ENCODE measurements around the gene FBXO10. TPM values are rescaled to one million over a fixed set of nuclear protein-coding genes. Genes with fewer than 3 reads are reported as not detected.
"Not testable (repeated sequence)": the region's sequence is repeated elsewhere in the genome, so short reads cannot be mapped to it uniquely, and the experiment has no call there.

Gene FBXO10
- total and polyA plus RNA-seq, 2 donors from 2014 or later: 6.2 to 6.7 TPM

- intact Hi-C loops (cut with DNase I): no loop called here
- TF ChIP-seq, protein P1, sequence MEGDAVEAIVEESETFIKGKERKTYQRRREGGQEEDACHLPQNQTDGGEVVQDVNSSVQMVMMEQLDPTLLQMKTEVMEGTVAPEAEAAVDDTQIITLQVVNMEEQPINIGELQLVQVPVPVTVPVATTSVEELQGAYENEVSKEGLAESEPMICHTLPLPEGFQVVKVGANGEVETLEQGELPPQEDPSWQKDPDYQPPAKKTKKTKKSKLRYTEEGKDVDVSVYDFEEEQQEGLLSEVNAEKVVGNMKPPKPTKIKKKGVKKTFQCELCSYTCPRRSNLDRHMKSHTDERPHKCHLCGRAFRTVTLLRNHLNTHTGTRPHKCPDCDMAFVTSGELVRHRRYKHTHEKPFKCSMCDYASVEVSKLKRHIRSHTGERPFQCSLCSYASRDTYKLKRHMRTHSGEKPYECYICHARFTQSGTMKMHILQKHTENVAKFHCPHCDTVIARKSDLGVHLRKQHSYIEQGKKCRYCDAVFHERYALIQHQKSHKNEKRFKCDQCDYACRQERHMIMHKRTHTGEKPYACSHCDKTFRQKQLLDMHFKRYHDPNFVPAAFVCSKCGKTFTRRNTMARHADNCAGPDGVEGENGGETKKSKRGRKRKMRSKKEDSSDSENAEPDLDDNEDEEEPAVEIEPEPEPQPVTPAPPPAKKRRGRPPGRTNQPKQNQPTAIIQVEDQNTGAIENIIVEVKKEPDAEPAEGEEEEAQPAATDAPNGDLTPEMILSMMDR (IDR thresholded peaks at IDR 0.05; ENCODE audit: borderline replicate concordance, extremely low read depth, insufficient read depth): no peak
- H3K9ac ChIP-seq (ENCODE audit: low read length in 3 of 3): no peak overlapping the region
- no peak overlapping the region for H3K27ac ChIP-seq (ENCODE audit: low read depth in 2 of 2, low read length in 2 of 2)
- DNase-seq: no peak
- H3K36me3 ChIP-seq (ENCODE audit: control insufficient read depth in 2 of 3, insufficient read depth in 3 of 3, low read length in 3 of 3): no peaks in the 10 kb centered on the region
- no peaks in the 10 kb centered on the region for H3K27me3 ChIP-seq (ENCODE audit: control insufficient read depth, insufficient read depth, low read length)
- H3K4me1 ChIP-seq (ENCODE audit: control insufficient read depth in 2 of 3, insufficient read depth in 2 of 3, low read depth in 1 of 3, low read length in 3 of 3): no peaks in the 10 kb centered on the region
- H3K4me3 ChIP-seq (ENCODE audit: low read length in 3 of 3): no peak overlapping the region
- FAIRE-seq: no peak
- H3K9me3 ChIP-seq (ENCODE audit: control insufficient read depth in 2 of 3, insufficient read depth in 1 of 3, low read length in 3 of 3): no peaks in the 10 kb centered on the region
These were observed 99.2 kb downstream of the FBXO10 start for GRCh38 chr9:37476930-37477329.

GRCh38 chr9:37474438-37474837 lies 101.7 kb downstream of the FBXO10 start:
- Histone ChIP-seq H3K27me3 (ENCODE audit: control insufficient read depth, insufficient read depth, low read length) (no peaks in the 10 kb centered on the region), H3K4me3 (ENCODE audit: low read length in 3 of 3) (no peak overlapping the region), H3K9ac (ENCODE audit: low read length in 3 of 3) (no peak overlapping the region), H3K36me3 (ENCODE audit: control insufficient read depth in 2 of 3, insufficient read depth in 3 of 3, low read length in 3 of 3) (no peaks in the 10 kb centered on the region), H3K4me1 (ENCODE audit: control insufficient read depth in 2 of 3, insufficient read depth in 2 of 3, low read depth in 1 of 3, low read length in 3 of 3) (no peaks in the 10 kb centered on the region), H3K27ac (ENCODE audit: low read depth in 2 of 2, low read length in 2 of 2) (no peak overlapping the region), H3K9me3 (ENCODE audit: control insufficient read depth in 2 of 3, insufficient read depth in 1 of 3, low read length in 3 of 3) (no peaks in the 10 kb centered on the region)
- TF ChIP-seq, protein P1 (IDR thresholded peaks at IDR 0.05; ENCODE audit: borderline replicate concordance, extremely low read depth, insufficient read depth): no peak
- DNase-seq (no peak), FAIRE-seq (no peak)
- intact Hi-C loops (cut with DNase I): no loop called here

DNA sequence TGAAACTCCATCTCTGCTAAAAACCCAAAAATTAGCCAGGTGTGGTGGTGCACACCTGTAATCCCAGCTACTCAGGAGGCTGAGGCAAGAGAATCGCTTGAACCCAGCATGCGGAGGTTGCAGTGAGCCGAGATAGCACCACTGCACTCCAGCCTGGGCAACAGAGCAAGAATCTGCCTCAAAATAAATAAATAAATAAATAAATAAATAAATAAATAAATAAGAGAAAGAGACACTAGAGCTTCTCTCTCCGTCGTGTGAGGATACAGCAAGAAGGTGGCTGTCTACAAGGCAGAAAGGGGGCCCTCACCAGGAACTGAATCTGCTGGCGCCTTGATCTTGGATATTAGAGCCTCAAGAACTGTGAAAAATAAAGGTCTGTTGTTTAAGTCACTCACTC lies 102.2 kb downstream of the FBXO10 start:
- intact Hi-C loops (cut with DNase I); FAIRE-seq; H3K27me3 ChIP-seq (ENCODE audit: control insufficient read depth, insufficient read depth, low read length); H3K9ac ChIP-seq (ENCODE audit: low read length in 3 of 3); DNase-seq; H3K4me1 ChIP-seq (ENCODE audit: control insufficient read depth in 2 of 3, insufficient read depth in 2 of 3, low read depth in 1 of 3, low read length in 3 of 3); H3K27ac ChIP-seq (ENCODE audit: low read depth in 2 of 2, low read length in 2 of 2); H3K4me3 ChIP-seq (ENCODE audit: low read length in 3 of 3); H3K36me3 ChIP-seq (ENCODE audit: control insufficient read depth in 2 of 3, insufficient read depth in 3 of 3, low read length in 3 of 3); H3K9me3 ChIP-seq (ENCODE audit: control insufficient read depth in 2 of 3, insufficient read depth in 1 of 3, low read length in 3 of 3): not testable (repeated sequence)

GRCh38 chr9:37471942-37472684 lies 104.1 kb downstream of the FBXO10 start:
- Histone ChIP-seq H3K36me3 (ENCODE audit: control insufficient read depth in 2 of 3, insufficient read depth in 3 of 3, low read length in 3 of 3) (no peaks in the 10 kb centered on the region), H3K27me3 (ENCODE audit: control insufficient read depth, insufficient read depth, low read length) (no peaks in the 10 kb centered on the region), H3K9ac (ENCODE audit: low read length in 3 of 3) (peak overlapping the region; percentile 17 to 42 (median 24)), H3K9me3 (ENCODE audit: control insufficient read depth in 2 of 3, insufficient read depth in 1 of 3, low read length in 3 of 3) (no peaks in the 10 kb centered on the region), H3K27ac (ENCODE audit: low read depth in 2 of 2, low read length in 2 of 2) (peak overlapping the region; percentile 60 to 86), H3K4me1 (ENCODE audit: control insufficient read depth in 2 of 3, insufficient read depth in 2 of 3, low read depth in 1 of 3, low read length in 3 of 3) (no peaks in the 10 kb centered on the region), H3K4me3 (ENCODE audit: low read length in 3 of 3) (peak overlapping the region; percentile 57 to 73 (median 72))
- intact Hi-C loops (cut with DNase I): no loop called here
- DNase-seq (peak in 3 of 5 donors; percentile 28 to 90 (median 82)), FAIRE-seq (peak; percentile 68)
- TF ChIP-seq, protein P1 (IDR thresholded peaks at IDR 0.05; ENCODE audit: borderline replicate concordance, extremely low read depth, insufficient read depth): no peak
